NCI-H82 (cell line): ENCODE results near the gene GYG2.
"Not testable (repeated sequence)": the region's sequence is repeated elsewhere in the genome, so short reads cannot be mapped to it uniquely, and the experiment has no call there.

Experiments used
- DNase-seq: peaks from one replicate; lab custom pipeline; 2025; lab: John Stamatoyannopoulos, UW

GYG2 gene

DNA sequence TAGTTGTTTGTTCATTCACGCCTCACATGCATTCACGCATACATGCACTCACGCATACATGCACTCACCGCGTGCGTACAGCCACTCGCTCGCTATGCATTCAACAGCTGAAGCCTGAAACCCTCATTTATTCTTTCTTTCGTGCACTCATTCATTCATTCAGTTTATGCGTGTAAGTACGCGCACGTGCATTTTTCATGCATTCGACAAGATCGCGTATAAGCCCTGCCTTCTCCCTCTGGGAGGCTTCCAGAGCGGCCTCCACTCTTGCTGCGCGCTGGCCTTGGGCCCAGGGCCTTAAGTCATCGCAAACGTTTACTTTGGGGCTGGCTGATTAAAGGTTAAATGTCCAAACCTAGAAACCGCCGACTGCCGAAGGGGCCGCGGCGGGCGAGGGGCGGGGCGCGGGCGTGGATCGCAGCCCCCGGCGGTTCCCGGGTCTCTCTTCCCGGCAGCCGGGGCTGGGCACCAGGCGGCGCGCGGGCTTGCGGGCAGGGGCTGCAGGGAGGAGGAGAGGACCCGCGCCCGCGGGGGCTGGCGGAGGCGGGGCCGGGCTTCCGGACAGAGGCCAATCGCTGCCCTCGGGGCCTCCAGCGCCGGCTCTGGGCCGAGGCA lies at the start of gene GYG2:
GYG2 (plus strand) TSS at position 587 of the 615 bp plus-strand sequence. CDS start 1,259 bp downstream, outside the sequence.
- DNase-seq, result peak; percentile 69

DNA sequence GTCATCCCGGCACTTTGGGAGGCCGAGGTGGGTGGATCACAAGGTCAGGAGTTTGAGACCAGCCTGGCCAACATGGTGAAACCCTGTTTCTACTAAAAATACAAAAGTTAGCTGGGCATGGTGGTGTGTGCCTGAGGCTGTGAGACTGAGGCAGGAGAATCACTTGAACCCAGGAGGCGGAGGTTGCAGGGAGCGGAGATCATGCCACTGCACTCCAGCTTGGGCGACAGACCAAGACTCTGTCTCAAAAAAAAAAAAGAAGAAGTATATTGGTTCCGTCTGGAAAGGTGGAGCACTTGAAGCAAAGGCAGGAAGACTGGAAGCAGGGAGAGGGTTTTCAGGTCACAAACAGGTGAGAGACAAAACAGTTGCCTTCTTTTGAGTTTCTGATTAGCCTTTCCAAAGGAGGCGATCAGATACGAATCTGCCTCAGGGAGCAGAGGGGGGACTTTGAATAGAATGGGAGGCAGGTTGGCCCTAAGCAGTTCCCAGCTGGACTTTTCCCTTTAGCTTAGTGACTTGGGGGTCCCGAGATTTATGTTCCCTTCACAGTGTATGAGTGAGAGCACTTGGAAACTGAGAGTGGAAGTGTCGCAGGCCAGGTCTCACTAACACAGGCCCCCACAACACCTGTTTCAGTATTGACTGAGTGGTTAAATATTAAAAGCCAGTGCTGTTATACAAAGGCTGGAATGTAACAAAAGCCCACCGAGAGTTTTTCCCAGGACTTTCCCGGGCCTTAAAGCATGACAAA lies 48.1 kb upstream of the GYG2 start:
- DNase-seq, result peak; percentile 73

DNA sequence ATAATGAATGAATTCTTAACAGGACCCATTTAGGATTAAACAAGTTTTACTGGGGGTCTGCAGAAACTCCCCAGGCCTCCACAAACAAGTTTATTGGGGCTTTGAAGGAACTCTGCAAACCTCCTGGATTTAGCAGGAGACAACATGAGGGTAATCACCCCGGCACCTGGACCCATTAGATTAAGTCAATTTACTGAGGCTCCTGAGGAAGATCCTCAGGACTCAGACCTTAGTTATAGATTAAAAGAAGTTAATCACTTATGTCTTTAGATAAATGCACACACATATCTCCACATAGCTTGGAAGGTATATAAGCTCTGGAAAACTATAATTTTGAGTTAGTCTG lies 47.5 kb upstream of the GYG2 start:
- DNase-seq, result peak; percentile 85

DNA sequence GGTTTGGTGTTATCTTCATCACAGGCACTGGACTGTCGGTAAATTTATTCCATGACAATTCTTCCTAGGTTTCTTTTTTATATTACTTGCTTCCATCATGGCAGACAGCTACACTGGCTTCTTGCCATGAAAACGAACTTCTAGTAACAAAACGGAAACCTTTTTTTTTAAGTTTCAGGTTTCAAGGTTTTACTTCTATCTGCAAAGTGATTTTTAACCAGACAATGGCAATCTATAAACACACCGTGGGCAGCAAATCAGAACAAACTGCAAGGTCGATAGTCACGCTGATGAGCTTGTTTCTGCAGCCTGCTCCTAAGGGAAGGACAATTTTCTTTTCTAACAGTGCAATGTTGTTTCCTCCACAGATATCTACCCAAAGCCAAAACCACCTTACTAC lies 47.0 kb upstream of the GYG2 start:
- DNase-seq, result no peak

DNA sequence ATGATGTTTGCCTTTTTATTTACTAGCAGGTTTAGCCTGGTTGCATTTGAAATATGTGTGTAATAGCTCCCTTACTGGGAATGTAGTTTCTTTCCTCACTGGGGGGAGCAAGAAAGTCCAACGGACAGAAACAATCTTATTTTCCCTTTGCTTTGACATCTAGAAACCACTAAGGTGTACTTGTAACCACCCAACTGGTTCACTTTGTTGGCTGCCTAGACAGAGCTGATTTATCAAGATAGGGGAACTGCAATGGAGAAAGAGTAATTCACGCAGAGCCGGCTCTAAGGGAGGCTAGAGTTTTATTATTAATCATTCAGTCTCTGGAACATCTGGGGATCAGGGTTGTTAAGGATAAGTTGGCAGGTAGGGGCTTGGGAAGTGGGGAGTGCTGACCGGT lies 46.6 kb upstream of the GYG2 start:
- DNase-seq, result peak; percentile 39

DNA sequence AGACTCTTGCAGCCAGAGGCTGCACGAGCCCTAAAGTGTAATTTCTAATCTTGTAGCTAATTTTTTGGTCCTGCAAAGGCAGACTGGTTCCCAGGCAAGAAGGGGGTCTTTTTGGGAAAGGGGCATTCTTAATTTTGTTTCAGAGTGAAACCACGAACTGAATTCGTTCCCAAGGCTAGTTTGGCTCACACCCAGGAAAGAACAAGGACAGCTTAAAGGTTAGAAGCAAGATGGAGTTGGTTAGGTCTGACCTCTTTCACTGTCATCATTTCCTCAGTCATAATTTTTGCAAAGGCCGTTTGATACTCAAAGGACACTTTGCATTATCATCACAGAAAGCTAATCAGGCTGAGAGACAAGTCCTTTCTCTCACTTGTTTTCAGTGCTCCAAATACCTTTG lies 46.0 kb upstream of the GYG2 start:
- DNase-seq, result no peak

DNA sequence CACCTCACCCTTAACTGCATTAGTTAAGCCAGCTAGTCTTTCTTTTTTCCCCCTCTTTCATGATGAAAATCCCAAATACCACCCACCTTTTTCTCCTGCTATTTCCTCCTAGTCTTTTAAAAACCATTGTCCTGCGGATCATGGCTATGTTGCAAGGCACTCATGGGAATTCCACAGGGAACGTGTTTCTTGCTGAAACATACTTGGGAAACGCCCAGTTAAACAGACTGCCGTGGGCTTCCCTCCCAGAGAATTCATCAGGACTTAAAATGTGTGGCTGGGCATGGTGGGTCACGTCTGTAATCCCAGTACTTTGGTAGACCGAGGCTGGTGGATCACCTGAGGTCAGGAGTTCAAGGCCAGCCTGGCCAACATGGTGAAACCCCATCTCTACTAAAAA lies 44.7 kb upstream of the GYG2 start:
- DNase-seq, result no peak

DNA sequence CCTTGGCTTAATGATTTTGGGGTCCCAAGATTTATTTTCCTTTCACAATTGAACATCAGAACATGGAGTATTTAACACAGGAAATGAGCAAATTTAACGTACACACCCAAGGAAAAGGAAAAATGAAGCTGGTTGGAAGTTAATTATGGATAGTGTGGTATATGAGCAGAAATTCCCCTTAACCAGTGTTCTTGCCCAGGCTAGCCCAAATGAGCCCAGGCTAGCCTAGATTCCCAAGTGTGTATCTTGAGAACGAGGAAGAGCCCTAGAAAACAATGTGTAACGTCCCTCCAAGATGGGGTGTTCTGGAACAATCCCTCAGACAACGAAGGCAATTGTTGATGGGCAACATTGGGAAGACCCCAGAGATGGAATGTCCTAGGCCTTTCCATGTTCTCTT lies 43.2 kb upstream of the GYG2 start:
- DNase-seq, result no peak

DNA sequence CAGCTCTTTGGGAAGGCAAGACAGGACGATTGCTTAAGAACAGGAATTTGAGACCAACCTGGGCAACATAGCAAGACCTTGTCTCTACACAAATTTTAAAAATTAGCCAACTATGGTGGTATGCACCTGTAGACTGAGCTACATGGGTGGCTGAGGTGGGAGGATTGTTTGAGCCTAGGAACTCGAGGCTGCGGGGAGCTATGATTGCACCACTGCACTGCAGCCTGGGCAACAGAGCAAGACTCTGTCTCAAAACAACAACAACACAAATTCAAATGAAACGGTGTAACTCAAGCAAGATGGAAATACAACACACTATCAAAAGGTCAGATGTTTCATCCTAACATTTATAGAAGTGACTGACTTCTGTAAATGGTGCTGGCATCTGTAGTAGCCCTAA lies 39.8 kb upstream of the GYG2 start:
- DNase-seq, result no peak

DNA sequence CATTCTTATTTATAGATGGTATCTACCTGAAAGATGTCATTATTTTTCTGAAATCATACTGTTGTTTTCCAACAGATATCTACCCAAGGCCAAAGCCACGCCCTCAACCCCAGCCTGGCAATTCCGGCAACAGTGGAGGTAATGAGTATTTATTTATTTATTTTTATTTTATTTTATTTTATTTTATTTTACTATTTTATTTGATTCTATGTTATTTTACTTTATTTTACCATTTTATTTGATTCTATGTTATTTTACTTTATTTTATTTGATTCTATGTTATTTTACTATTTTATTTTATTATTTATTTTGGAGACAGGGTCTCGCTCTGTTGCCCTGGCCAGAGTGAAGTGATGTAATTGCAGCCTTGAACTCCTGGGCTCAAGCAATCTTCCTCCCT lies 39.2 kb upstream of the GYG2 start:
- no peak for DNase-seq

DNA sequence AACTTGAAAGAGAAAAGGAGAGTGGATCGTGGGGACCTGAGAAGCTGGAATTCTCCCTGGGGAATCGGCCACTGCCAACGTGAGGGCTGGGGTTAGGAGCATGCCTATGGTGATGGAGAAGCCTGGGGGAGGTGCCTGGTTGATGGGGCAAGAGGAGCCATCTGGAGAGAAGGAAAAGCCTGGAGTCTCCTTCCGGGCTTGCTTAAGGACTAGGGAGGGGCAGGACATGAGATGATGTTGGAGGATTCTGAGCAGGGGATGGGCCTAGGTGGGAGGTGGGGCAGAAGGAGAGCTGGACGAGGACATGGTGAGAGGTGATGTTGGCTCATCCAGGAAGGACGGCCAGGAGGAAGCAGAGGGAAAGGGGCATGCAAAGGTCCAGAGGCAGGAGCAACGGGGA lies 35.0 kb upstream of the GYG2 start:
- peak; percentile 62 for DNase-seq

DNA sequence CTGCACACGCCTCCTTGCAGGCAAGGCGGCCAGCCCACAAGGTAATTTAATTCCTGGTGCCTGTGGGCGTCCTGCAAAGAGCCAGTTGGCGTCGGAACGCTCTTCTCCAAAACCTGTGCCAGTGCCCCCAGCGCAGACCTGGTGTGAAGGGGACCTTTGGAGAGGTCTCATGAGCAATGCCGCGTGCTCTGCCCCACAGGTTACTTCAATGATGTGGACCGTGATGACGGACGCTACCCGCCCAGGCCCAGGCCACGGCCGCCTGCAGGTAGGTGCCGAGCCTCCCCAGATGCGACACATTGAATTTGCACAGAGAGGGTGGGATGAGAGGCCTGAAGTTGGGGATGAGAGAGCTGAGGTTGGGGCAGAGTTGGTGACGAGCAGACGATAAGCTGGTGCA lies 34.4 kb upstream of the GYG2 start:
- DNase-seq, result no peak

DNA sequence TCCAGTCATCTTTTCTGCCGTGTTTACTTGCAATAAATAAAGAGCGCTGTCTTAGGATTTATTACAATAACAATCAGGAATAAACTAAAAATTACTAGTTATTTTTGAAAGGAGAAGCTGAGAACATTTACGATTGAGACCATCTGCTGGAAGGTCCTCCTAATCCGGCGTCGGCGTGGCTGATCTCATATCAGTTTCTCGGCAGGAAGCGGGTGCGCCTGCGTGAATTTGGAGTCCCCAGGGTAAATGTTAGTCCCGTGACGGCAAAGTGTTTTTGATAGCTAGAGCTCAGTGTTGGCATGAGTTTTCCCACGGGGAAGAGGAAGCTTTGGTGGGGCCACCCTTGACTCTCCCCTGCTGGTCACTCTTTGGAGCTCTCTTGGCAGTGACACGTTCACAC lies 31.9 kb upstream of the GYG2 start:
- DNase-seq, result peak; percentile 79

DNA sequence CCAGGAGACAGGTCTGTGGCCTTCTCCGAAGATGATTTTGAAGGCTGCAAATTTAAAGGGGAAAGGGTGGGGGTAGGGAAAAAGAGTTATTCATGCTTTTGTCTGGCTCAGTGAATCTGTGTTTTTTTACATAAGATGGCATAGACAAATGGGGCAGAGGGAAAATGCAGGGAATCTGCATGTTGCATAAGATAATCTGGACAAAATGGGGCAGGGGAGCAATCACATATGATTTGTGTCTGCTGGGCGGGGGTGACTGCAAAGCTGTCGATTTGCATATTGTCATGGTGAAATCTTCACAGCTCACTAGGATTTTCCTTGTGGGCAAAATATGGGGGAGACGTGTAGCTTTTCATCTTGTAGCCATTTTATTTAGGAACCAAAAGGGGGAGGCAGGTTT lies 29.4 kb upstream of the GYG2 start:
- no peak for DNase-seq

DNA sequence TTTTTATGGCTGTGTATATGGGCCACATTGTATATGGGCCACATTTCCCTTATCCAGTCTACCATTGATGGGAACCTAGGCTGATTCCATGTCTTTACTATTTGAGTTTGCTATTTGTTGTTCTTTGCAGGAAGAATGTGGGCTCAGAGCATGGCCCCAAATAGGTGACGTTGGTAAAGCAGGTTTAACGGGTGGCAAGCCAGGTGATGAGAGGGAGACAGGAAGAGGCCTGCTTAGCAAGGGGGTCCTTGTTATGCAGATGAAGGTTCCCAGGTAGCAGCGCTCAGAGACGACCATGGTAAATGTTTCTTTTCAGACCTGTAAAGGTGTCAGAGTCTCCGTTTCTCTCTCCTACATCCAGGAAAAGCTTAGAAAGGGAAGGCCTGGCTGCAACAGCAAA lies 28.8 kb upstream of the GYG2 start:
- DNase-seq, result not testable (repeated sequence)

DNA sequence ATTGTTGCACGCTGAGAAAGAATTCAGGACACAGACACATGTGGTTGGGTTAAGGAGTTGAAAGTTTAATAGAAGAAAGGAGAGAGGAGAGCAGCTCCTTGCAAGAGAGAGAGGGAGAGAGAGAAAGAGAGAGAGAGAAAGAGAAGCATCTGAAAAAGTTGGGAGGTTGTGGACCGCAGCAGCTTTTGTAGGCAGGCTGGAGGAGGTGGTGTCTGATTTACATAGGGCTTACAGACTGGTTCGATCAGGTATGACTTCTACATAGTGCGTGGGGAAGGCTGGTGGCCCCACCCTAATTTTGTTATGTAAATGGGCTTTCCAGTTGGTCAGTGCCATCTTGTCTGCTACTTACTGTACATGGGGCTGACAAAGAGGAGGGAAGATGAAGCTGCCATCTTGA lies 27.5 kb upstream of the GYG2 start:
- DNase-seq, result no peak

DNA sequence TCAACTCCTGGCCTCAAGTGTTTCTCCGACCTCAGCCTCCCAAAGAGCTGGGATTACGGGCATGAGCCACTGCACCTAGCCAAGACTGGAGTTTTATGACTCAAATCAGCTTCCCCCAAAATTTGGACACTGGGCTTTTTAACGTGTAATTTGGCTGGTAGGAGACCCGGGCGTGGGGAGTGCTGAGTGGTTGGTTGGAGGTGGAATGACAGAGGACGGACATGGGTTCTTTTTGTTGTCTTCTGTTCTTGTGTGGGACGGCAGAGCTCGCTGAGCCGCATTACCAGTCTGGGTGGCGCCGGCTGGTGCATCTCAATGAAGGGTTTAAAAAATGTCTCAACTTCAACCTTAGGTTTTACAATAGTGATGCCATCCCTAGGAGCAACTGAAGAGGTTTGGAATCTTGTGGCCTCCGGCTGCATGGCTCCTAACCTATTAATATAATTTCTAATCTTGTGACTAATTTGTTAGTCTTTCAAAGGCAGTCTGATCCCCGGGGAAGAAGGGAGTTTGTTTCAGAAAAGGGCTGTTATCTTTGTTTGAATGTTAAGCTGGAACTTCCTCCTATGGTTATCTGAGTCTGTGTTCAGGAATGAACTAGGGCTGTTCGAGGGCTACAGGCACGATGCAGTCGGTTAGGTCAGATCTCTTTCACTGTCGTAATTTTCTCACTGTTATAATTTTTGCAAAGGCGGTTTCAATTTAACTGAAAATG lies 26.2 kb upstream of the GYG2 start:
- not testable (repeated sequence) for DNase-seq

DNA sequence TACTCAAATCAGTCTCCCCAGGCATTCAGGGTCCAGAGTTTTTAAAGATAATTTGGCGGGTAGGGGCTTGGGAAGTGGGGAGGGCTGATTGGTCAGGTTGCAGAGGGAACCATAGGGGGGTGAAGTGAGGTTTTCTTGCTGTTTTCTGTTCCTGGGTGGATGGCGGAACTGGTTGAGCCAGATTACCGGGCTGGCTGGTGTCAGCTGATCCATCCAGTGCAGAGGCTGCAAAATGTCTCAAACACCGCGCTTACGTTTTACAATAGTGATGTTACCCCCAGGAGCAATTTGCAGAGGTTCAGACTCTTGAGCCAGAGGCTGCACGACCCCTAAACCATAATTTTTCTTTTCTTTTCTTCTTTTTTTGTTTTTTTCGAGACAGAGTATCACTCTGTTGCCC lies 25.2 kb upstream of the GYG2 start:
- DNase-seq, result not testable (repeated sequence)

DNA sequence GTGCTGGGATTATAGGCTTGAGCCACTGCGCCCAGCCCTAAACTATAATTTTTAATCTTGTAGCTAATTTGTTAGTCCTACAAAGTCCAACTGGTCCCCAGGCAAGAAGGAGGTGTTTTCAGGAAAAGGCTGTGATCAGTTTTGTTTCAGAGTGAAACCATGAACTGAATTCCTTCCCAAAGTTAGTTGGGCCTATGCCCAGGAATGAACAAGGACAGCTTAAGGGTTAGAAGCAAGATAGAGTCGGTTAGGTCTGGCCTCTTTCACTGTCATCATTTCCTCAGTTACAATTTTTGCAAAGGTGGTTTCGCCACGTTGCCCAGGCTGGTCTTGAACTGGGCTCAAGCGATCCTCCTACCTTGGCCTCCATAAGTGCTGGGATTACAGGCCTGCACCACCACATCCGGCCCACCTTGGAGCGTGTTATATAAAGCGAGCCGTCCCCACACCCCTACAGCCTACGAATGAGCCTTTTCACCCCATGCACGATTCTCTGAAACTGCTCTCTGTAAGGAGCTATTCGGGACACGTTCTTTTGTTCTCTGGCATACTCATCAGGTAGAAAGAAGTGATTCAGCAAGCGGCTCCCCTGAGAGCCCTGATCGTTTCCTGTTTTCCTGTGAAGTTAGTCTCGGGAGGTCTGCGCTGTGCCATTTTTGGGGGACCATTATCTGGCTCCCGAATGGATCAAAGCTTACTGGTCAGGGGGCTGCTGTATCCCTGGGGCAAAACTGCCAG lies 24.5 kb upstream of the GYG2 start:
- not testable (repeated sequence) for DNase-seq

DNA sequence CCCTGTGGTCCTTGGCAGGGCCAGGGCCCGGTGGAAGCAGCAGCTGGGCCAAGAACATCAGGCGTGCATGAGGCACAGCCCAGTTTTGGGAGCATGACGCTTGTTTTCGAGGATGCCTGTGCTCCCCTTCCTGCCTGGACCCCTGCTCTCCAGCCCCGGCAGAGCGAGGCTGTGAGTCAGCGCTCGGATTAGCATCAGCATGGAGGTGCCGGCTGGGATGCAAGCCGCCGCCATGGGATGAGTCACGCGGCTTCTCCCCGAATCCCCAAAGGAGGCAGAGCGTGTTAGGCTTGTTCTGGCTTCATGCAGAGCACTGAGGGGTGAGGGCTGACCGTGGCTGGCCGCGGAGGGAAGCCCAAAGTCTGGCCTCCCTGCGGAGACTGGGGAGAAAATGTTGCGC lies 23.9 kb upstream of the GYG2 start:
- DNase-seq, result not testable (repeated sequence)

DNA sequence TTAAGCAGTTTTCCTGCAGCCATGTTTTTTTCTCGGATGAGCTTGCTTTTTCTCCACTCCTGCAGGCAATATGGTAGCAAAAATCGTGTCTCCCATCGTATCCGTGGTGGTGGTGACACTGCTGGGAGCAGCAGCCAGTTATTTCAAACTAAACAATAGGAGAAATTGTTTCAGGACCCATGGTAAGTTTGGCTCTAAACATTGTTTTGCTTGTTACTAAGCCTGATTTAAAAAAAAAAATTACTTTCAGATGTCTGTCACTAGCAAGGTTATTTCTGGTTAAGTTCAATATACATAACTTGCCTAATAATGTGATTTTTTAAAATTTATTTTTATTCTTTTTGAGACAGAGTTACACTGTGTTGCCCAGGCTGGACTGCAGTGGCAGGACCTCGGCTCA lies 17.5 kb upstream of the GYG2 start:
- no peak for DNase-seq

DNA sequence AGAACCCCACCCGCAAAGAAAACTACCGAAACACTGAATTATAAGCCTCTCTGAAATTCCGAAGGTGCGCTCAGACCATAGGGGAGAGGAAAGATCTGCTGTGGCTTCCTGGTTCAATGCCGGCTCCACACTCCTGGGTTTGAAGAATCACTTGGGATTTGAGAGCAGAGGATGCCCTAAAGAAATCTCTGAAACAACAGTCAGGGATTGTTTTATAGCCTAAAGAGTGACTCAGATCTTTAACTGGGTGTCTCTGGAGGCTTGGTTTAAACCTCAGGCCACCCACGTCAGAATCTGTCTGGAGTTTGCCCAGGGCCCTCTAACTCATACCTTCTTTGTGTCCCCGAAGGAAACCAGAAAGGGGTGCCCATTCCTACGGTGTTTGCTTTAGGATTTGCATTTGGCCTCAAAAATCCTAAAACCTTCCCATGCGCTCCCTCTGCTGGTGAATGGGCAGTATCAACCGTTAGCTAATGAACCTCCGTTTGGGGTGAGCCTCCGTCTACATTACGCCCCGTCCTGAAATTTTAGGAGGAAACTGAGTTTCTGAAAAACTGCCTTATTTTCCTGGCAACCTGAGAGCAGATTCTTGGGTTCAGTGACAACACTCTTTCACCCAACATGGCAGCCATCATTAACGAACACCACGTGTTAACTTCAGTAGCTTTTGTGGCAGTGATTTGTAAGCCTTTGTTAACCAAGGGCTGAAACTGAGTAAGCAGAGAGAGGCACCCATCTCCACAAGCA lies 16.4 kb upstream of the GYG2 start:
- peak; percentile 77 for DNase-seq
